Hepatocyte (in vitro differentiated cells): Measurements from ENCODE around the gene IRAK1BP1. TPM values are rescaled to one million over a fixed set of nuclear protein-coding genes. Genes with fewer than 3 reads are reported as not detected.

Source experiments
- DNase-seq: peaks from one replicate; pipeline ENCODE4 v3.0.0-alpha.2; 2016; ENCODE audit warnings: low spot score
- H2AFZ ChIP-seq: fragments of 200-600 bp; sonication (generic); 2 replicates; pipeline ENCODE4 v1.6.0; 2016; ENCODE audit warnings: antibody characterized with exemption, mild to moderate bottlenecking
- H3K27ac ChIP-seq: fragments of 200-600 bp; sonication (generic); 2 replicates; pipeline ENCODE4 v1.5.1; 2016; ENCODE audit warnings: mild to moderate bottlenecking
- H3K27me3 ChIP-seq: fragments of 200-600 bp; sonication (generic); 2 replicates; pipeline ENCODE4 v1.6.1; 2016
- H3K36me3 ChIP-seq: fragments of 200-600 bp; sonication (generic); replicated peaks from 2 replicates; pipeline ENCODE4 v1.5.1; 2016; ENCODE audit warnings: low read depth; ENCODE audit not compliant: insufficient read depth
- H3K4me1 ChIP-seq: fragments of 200-600 bp; sonication (generic); 2 replicates; pipeline ENCODE4 v1.5.1; 2016; ENCODE audit warnings: mild to moderate bottlenecking, moderate library complexity; ENCODE audit not compliant: insufficient read depth
- H3K4me2 ChIP-seq: fragments of 200-600 bp; sonication (generic); 2 replicates; pipeline ENCODE4 v1.6.0; 2016
- H3K4me3 ChIP-seq: fragments of 200-600 bp; sonication (generic); 2 replicates; pipeline ENCODE4 v1.5.1; 2016; ENCODE audit warnings: mild to moderate bottlenecking
- H3K79me2 ChIP-seq: fragments of 200-600 bp; sonication (generic); 2 replicates; pipeline ENCODE4 v1.6.0; 2017; ENCODE audit warnings: mild to moderate bottlenecking
- H3K9me2 ChIP-seq: fragments of 200-600 bp; sonication (generic); replicated peaks from 2 replicates; pipeline ENCODE4 v1.6.0; 2017; ENCODE audit warnings: mild to moderate bottlenecking; ENCODE audit not compliant: insufficient read depth
- H3K9me3 ChIP-seq: fragments of 200-600 bp; sonication (generic); 2 replicates; pipeline ENCODE4 v1.5.1; 2016; ENCODE audit warnings: low read depth, mild to moderate bottlenecking
- H4K20me1 ChIP-seq: fragments of 200-600 bp; sonication (generic); 2 replicates; pipeline ENCODE4 v1.6.0; 2016; ENCODE audit warnings: mild to moderate bottlenecking; ENCODE audit not compliant: insufficient read depth, poor library complexity, severe bottlenecking
- EZH2 ChIP-seq: fragments of 200-600 bp; sonication (generic); IDR thresholded peaks from 2 replicates; pipeline ENCODE4 v1.6.1; 2016; ENCODE audit warnings: antibody characterized with exemption, mild to moderate bottlenecking, borderline replicate concordance
- EZH2phosphoT487 ChIP-seq: fragments of 200-600 bp; sonication (generic); IDR thresholded peaks from one replicate; pipeline ENCODE4 v1.6.1; 2018; ENCODE audit warnings: antibody characterized with exemption, mild to moderate bottlenecking, low read depth, moderate library complexity; ENCODE audit not compliant: unreplicated experiment, severe bottlenecking
- WGBS: methylation state at CpG from one replicate; pipeline ENCODE4 v1.1.6; 2016; ENCODE audit warnings: low lambda C conversion rate; ENCODE audit errors: missing lambda C conversion rate; 5-methylcytosine and 5-hydroxymethylcytosine counted together
- polyA plus RNA-seq: library from polyadenylated mRNA; unstranded; fragments of >200 nt; fragmentation: Nextera tagmentation; extraction: Ambion mirVana; gene quantifications from 2 replicates; pipeline ENCODE4 v1.2.1, GENCODE V29; 2016
- total RNA-seq: library from RNA; depleted of rRNA; stranded (reverse); fragments of >200 nt; gene quantifications from 2 replicates; pipeline ENCODE4 v1.2.3, GENCODE V29; 2014
- TF ChIP-seq, protein P1 (sequence below): fragments of 200-600 bp; sonication (generic); IDR thresholded peaks from 2 replicates; pipeline ENCODE4 v1.5.1; 2016; ENCODE audit warnings: antibody characterized with exemption, mild to moderate bottlenecking; ENCODE audit not compliant: poor library complexity

The IRAK1BP1 gene
- total and polyA plus RNA-seq, 2 experiments from 2014 or later, result 1.9 to 4.3 TPM

DNA sequence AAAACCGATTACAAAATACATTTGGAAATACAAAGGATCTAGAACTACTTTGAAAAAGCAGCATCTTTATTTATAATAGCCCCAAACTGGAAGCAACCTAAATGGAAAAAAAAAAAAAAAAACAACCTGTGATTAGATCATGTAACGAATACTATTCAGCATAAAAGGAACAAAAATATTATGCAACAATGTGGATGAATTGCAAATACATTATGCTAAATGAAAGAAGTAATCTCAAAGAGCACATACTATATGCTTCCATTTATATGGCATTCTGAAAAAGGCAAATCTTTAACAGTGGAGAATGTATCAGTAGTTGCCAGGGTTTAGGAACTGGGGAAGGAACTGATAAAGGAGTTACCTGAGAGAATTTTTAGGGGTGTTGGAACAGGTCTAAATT lies 28.9 kb downstream of the IRAK1BP1 start:
- Histone ChIP-seq H3K9me3 (no peaks in the 10 kb centered on the region), H3K36me3 (no peaks in the 10 kb centered on the region), H3K27ac (no peak overlapping the region), H4K20me1 (no peaks in the 10 kb centered on the region), H3K4me3 (no peak overlapping the region), H3K9me2 (no peaks in the 10 kb centered on the region), H2AFZ (no peak overlapping the region), H3K27me3 (no peaks in the 10 kb centered on the region), H3K4me2 (no peak overlapping the region), H3K79me2 (no peaks in the 10 kb centered on the region), H3K4me1 (no peaks in the 10 kb centered on the region)
- TF ChIP-seq EZH2, result no peak
- TF ChIP-seq, protein P1, sequence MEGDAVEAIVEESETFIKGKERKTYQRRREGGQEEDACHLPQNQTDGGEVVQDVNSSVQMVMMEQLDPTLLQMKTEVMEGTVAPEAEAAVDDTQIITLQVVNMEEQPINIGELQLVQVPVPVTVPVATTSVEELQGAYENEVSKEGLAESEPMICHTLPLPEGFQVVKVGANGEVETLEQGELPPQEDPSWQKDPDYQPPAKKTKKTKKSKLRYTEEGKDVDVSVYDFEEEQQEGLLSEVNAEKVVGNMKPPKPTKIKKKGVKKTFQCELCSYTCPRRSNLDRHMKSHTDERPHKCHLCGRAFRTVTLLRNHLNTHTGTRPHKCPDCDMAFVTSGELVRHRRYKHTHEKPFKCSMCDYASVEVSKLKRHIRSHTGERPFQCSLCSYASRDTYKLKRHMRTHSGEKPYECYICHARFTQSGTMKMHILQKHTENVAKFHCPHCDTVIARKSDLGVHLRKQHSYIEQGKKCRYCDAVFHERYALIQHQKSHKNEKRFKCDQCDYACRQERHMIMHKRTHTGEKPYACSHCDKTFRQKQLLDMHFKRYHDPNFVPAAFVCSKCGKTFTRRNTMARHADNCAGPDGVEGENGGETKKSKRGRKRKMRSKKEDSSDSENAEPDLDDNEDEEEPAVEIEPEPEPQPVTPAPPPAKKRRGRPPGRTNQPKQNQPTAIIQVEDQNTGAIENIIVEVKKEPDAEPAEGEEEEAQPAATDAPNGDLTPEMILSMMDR, result no peak
- 98% methylated on average over 2 of the region's 2 CpGs for WGBS
- DNase-seq, result no peak

DNA sequence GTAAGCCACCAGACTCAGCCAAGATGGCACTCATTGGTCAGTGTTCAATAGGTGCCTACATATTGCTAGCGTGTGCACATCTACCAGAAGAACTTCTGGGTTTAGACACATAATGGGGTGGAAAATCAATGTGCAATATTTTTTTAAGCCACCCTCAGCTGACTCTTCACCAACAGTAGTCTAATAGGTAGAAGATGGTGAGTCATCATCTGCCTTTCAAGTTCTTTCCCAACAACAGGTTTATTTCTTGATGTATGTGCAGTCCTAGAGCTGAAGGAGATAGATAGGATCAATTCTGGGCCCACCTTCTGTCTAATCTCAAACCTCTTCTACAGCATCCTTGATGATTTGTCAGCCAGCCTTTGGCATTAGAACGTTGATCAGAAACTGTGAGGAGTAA lies 41.3 kb downstream of the IRAK1BP1 start:
- H2AFZ ChIP-seq, result no peak overlapping the region
- no peaks in the 10 kb centered on the region for H4K20me1 ChIP-seq
- no peak overlapping the region for H3K27ac ChIP-seq
- TF ChIP-seq, protein P1, result no peak
- no peak for TF ChIP-seq EZH2
- TF ChIP-seq EZH2phosphoT487, result no peak
- no peaks in the 10 kb centered on the region for H3K79me2 ChIP-seq
- H3K27me3 ChIP-seq, result peaks cover 3% of the 10 kb centered on the region
- H3K4me1 ChIP-seq, result no peaks in the 10 kb centered on the region
- H3K9me3 ChIP-seq, result no peaks in the 10 kb centered on the region
- DNase-seq, result no peak
- H3K4me3 ChIP-seq, result no peak overlapping the region
- no peaks in the 10 kb centered on the region for H3K9me2 ChIP-seq
- no peak overlapping the region for H3K4me2 ChIP-seq
- 94% methylated on average over 2 of the region's 2 CpGs for WGBS
- no peaks in the 10 kb centered on the region for H3K36me3 ChIP-seq

DNA sequence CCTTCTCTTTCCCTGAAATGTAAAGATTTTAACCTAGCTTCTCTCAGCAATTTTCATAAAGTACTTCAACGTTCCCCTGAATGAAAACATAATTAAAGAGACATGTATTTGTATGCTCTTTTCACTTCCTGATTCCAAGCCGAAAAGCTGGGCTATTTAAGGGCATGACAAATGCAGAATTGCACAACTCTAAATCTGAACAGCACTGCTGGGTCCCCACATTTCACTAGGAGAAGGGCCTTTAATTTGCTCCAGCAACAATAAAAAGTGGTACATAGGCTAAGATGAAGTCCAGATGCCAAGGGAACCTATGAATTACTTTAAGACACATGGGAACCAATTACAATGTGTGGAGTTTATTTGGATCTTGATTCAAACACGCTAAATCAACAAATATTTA lies 42.0 kb downstream of the IRAK1BP1 start:
- Histone ChIP-seq H3K79me2 (no peaks in the 10 kb centered on the region), H3K36me3 (no peaks in the 10 kb centered on the region), H3K9me2 (no peaks in the 10 kb centered on the region), H3K4me1 (no peaks in the 10 kb centered on the region), H4K20me1 (no peaks in the 10 kb centered on the region), H2AFZ (no peak overlapping the region), H3K4me3 (no peak overlapping the region), H3K4me2 (no peak overlapping the region), H3K9me3 (no peaks in the 10 kb centered on the region), H3K27me3 (peaks cover 3% of the 10 kb centered on the region), H3K27ac (no peak overlapping the region)
- 64% methylated on average over 3 of the region's 3 CpGs for WGBS
- DNase-seq, result peak; percentile 8
- TF ChIP-seq, protein P1, result no peak
- TF ChIP-seq EZH2 (no peak), EZH2phosphoT487 (no peak)

DNA sequence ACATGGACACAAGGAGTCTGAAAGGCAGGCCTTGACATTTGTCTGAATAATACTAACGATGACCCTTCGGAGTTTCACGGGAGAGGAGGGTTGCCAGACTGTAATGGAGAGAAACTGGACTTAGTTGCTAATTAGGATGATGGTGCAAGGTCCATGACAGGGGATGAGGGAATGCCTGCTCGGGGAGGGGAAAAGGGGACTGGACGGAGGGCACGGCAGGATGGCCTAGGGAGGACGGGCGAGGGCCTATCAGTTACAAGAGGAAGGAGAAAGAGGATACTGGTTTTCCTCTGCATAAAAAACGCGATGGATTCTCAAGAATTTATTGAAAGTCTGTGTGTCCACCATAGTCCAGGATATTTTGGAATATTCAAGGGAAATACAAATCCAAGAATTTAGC lies 42.7 kb downstream of the IRAK1BP1 start:
- H3K4me2 ChIP-seq, result peak overlapping the region; percentile 98
- peaks cover 3% of the 10 kb centered on the region for H3K27me3 ChIP-seq
- 92% methylated on average over 10 of the region's 10 CpGs for WGBS
- no peak for DNase-seq
- H4K20me1 ChIP-seq, result no peaks in the 10 kb centered on the region
- no peak for TF ChIP-seq EZH2phosphoT487
- TF ChIP-seq EZH2, result no peak
- TF ChIP-seq, protein P1, result no peak
- H3K9me2 ChIP-seq, result no peaks in the 10 kb centered on the region
- no peaks in the 10 kb centered on the region for H3K36me3 ChIP-seq
- no peak overlapping the region for H3K4me3 ChIP-seq
- H3K4me1 ChIP-seq, result no peaks in the 10 kb centered on the region
- peak overlapping the region; percentile 63 for H2AFZ ChIP-seq
- H3K27ac ChIP-seq, result no peak overlapping the region
- no peaks in the 10 kb centered on the region for H3K79me2 ChIP-seq
- H3K9me3 ChIP-seq, result no peaks in the 10 kb centered on the region
